Measurements from ENCODE around the gene PLA2R1.

DNA sequence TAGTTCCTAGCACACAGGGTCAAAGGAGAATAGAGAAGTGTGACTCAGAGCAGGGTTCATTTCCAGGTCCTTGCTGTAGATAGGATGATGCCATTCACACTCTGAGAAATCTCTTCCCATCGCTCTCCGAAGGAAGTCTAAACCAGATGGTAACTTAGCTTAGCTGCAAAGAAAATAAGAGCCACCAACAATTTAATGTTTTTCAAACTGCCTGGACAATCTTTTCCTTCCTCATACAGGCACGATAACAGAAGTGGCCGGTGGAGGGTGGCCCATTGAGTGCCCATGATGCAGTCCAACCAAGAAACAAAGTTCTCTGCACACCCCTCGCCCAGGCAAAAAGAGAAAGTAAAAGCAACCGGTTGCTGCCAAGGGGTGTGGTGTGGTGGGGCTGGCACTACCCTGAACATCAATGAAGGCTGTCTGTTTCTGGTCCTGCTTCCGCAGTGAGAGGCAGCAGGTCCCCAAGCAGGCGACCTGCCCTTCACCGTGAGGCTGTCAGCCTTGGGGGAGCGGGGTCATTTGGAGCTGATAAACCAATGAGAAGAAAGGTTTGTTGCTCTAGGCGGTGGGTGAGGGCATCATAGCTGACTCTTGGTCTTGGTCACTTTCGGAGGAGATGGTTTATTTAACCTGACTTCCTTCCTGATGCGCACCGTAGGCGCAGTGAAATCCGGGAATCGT, 158.8 kb downstream of the PLA2R1 start:
- TF ChIP-seq POLR2A (IDR thresholded peaks at IDR 0.05), result no peak
- no peak for TF ChIP-seq CTCF (IDR thresholded peaks at IDR 0.05)

All from thyroid gland (tissue), 4 donors.